Mesodermal cell (in vitro differentiated cells): ENCODE results near the gene SLC39A13.

Source experiments
- H3K27ac ChIP-seq: 2 replicates; pipeline ENCODE4 v1.7.0; 2013; ENCODE audit warnings: mild to moderate bottlenecking, low read depth, low read length, moderate library complexity; ENCODE audit not compliant: severe bottlenecking
- H3K36me3 ChIP-seq: 2 replicates; pipeline ENCODE4 v1.7.1; 2013; ENCODE audit warnings: mild to moderate bottlenecking, low read length, moderate library complexity; ENCODE audit not compliant: control insufficient read depth, insufficient read depth
- H3K4me1 ChIP-seq: one replicate; pipeline ENCODE4 v1.7.1; 2013; ENCODE audit warnings: mild to moderate bottlenecking, low read length; ENCODE audit not compliant: insufficient read depth, control insufficient read depth, poor library complexity, severe bottlenecking
- H3K4me3 ChIP-seq: 2 replicates; pipeline ENCODE4 v1.7.0; 2013; ENCODE audit warnings: low read length, control low read depth, mild to moderate bottlenecking; ENCODE audit not compliant: insufficient read depth, poor library complexity, severe bottlenecking; ENCODE audit errors: extremely low read depth
- H3K9me3 ChIP-seq: 2 replicates; pipeline ENCODE4 v1.7.1; 2013; ENCODE audit warnings: mild to moderate bottlenecking, low read length, moderate library complexity; ENCODE audit not compliant: control insufficient read depth
- whole genome bisulfite sequencing, 2 experiments: methylation state at CpG; one replicate each; pipeline ENCODE4 v1.1.5; 2013; ENCODE audit warnings: missing lambda C conversion rate in 2 of 2; ENCODE audit not compliant: insufficient coverage in 2 of 2; 5-methylcytosine and 5-hydroxymethylcytosine counted together

The SLC39A13 gene

DNA sequence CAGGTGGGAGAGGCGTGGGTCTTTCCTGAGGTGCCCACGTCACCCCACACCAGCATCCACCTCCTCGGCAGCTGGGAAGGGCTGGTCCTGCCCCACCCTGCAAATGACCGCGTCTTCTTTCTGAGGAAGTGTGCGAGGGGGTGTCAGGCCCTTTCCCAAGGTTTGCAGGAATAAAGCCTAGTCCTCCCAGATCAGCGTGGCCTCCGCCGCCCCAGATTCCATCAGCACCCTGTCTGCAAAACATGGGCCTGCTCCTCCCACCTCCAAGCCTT is 14.4 kb upstream of the SLC39A13 start:
- Histone ChIP-seq H3K27ac (peak overlapping the region; percentile 47), H3K36me3 (no peaks in the 10 kb centered on the region), H3K9me3 (no peaks in the 10 kb centered on the region), H3K4me3 (no peak overlapping the region), H3K4me1 (peaks cover 40% of the 10 kb centered on the region)
- WGBS, 2 experiments: 91 to 94% methylated on average over 8 to 9 of the region's 9 CpGs

GRCh38 chr11:47394322-47395222 is 13.8 kb upstream of the SLC39A13 start:
- Histone ChIP-seq H3K9me3 (no peaks in the 10 kb centered on the region), H3K4me1 (peaks cover 40% of the 10 kb centered on the region), H3K36me3 (no peaks in the 10 kb centered on the region), H3K27ac (peak overlapping the region; percentile 47), H3K4me3 (no peak overlapping the region)
- 86 to 94% methylated on average over 26 to 29 of the region's 39 CpGs for WGBS, 2 experiments

DNA sequence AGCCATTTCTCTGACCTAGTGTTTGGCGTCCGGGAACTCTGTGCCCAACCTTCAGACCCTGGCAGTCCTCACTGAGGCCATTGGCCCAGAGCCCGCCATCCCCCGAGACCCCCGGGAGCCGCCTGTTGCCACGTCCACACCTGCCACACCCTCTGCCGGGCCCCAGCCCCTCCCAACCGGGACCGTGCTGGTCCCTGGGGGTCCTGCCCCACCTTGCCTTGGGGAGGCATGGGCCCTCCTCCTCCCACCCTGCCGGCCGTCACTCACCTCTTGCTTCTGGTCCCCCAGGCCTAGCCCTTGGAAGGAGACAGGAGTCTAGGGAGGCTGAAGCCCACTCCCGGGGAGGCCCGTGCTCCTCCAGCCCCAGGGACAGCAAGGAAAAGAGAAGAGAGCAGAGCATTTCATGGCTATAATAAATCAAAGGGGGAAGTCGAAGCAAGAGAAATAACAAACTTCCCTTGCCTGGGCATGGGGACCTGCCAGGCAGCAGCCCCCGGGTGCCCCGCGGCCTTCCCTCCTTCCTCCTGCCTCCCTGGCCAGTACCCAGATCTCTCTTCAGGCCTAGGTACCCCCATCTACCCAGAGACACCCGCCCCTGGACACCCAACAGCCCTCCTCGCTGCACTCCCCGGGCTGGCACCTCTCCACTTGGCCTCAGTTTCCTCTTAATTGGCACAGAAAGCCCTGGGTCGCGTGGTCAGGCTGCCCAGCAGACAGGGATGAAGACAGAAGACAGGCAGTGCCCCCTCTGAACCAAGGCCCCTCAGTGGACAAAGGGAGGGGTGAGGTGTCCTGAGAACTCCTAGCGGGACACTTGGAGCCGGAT is 13.0 kb upstream of the SLC39A13 start:
- Histone ChIP-seq H3K4me1 (peaks cover 45% of the 10 kb centered on the region), H3K9me3 (no peaks in the 10 kb centered on the region), H3K27ac (peak overlapping the region; percentile 33), H3K4me3 (no peak overlapping the region), H3K36me3 (no peaks in the 10 kb centered on the region)
- 96 to 97% methylated on average over 11 to 21 of the region's 25 CpGs for WGBS, 2 experiments

- H3K4me3 ChIP-seq: no peak overlapping the region
- WGBS, 2 experiments: 83 to 95% methylated on average over 2 to 3 of the region's 3 CpGs
- no peaks in the 10 kb centered on the region for H3K9me3 ChIP-seq
- H3K36me3 ChIP-seq: no peaks in the 10 kb centered on the region
- peaks cover 45% of the 10 kb centered on the region for H3K4me1 ChIP-seq
- no peak overlapping the region for H3K27ac ChIP-seq
Measured at GRCh38 chr11:47396049-47396320, 12.4 kb upstream of the SLC39A13 start.

DNA sequence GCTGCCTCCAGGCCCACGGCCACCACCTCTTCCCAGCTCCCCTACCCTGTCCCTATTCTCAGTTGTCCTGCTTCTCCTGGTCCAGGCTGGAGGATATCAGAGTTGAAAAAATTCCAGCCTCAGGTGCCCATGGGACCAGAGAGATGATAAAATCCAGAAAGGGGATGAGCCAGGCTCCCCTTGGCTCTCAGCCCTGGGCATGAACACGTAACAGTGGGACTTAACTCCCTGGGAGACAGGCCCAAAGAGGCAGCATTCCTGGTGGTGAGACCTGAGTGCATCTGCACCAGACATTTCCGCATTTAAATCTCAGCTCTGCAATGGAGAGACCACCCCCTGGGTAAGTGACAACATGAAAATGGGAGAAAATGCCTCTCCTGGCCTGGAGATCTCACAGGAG is 10.4 kb upstream of the SLC39A13 start:
- no peaks in the 10 kb centered on the region for H3K36me3 ChIP-seq
- no peaks in the 10 kb centered on the region for H3K9me3 ChIP-seq
- no peak overlapping the region for H3K27ac ChIP-seq
- no peak overlapping the region for H3K4me3 ChIP-seq
- peaks cover 29% of the 10 kb centered on the region for H3K4me1 ChIP-seq
- 74 to 94% methylated on average over 3 of the region's 3 CpGs for WGBS, 2 experiments

DNA sequence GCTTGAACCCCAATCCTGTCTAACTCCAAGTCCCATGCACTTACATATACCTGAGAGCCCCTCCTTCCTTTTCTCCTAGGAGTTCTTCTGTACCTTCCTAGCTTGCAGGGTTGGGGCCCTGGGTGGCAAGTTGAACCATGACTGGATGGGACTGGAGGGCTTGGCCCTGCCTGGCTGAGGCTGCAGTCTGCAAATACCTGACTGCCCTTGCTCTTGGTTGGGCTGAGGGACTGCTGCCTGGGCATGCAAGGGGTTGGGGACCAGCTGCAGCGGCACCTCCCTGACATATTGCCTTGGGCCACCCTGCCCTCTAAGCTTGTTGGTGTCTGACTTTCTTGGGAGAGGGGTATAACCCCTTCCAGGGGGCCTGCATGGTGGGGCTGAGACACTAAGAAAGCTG is 9.8 kb upstream of the SLC39A13 start:
- Histone ChIP-seq H3K27ac (no peak overlapping the region), H3K4me3 (no peak overlapping the region), H3K4me1 (peaks cover 24% of the 10 kb centered on the region), H3K36me3 (no peaks in the 10 kb centered on the region), H3K9me3 (no peaks in the 10 kb centered on the region)
- WGBS, 2 experiments: 100% methylated on average over 1 of the region's 1 CpG

DNA sequence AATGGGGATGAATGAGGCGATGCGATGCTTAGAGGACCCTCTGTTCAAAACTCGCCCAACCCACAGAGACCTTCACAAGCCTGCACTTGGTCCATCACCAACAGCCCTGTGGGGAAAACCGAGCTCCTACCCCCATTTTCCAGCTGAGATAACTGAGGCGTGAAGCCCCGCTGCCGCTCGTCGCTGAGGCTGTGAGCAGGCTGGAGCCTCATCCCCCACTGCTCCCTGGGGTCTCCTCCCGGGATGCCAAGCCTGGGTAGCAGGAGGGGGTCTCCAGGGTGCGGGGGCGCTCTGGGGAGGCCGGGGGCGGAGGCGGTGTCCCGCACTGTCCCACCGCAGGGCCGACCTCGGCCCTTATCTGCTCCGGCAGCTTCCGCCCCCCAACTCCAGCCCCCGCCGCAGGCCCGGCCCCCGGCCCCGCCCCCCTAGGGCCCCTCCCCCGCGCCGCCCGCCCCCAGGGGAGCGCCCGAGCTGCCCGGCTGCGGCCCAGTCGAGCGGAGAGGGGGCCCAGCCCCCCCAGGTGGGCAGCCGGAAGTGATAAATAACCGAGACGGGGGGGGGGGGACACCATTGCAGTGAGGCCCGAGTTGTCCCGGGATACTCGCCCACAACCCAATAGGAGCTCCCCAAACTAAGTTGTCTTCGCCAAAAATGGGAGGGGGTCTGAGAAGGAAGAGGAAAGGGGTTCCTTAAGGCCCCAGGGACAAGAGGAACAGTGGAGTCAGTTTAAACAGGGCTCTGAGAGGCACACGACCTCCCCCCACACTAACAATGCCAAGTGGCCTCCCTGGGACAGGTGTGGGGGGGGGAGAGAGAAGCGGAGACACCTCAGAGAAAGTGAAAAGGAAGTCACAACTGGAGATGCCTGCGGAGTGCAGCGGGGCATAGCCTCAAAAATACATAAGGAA is 8.3 kb upstream of the SLC39A13 start:
- Histone ChIP-seq H3K4me3 (peak overlapping the region; percentile 31), H3K27ac (peak overlapping the region; percentile 72)
- 20 to 35% methylated on average over 6 to 11 of the region's 47 CpGs for WGBS, 2 experiments

GRCh38 chr11:47400768-47401279 is 7.6 kb upstream of the SLC39A13 start:
- 9 to 11% methylated on average over 4 to 5 of the region's 8 CpGs for WGBS, 2 experiments
- Histone ChIP-seq H3K36me3 (no peaks in the 10 kb centered on the region), H3K9me3 (no peaks in the 10 kb centered on the region), H3K4me1 (peaks cover 9% of the 10 kb centered on the region), H3K27ac (peak overlapping the region; percentile 72), H3K4me3 (no peak overlapping the region)

More for the DNA sequence above, 8.3 kb upstream of the SLC39A13 start:
- H3K4me1 ChIP-seq: peaks cover 9% of the 10 kb centered on the region
- no peaks in the 10 kb centered on the region for H3K9me3 ChIP-seq
- no peaks in the 10 kb centered on the region for H3K36me3 ChIP-seq

DNA sequence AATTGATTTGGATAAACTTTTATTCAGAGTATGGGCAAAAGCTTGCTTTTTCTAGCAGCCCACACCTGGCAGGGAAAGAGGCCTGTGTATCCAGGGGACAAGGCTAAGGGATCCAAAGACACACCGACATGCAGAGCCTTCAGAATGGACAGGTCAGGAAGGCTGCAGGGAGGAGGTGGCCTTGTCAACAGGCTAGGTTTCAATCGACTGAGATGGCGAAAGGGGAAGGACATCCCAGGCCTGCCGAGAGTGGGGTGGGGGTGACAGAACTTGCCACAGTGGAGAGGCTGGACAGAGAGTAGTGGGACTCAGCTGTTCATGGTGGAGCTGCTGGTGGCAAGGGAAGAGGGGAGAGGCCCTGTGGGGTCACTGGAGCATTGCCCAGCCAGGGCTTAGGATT is 5.3 kb upstream of the SLC39A13 start:
- H3K27ac ChIP-seq: no peak overlapping the region
- 77 to 78% methylated on average over 4 of the region's 4 CpGs for WGBS, 2 experiments
- no peak overlapping the region for H3K4me3 ChIP-seq
- peaks cover 16% of the 10 kb centered on the region for H3K4me1 ChIP-seq
- H3K36me3 ChIP-seq: no peaks in the 10 kb centered on the region
- no peaks in the 10 kb centered on the region for H3K9me3 ChIP-seq

DNA sequence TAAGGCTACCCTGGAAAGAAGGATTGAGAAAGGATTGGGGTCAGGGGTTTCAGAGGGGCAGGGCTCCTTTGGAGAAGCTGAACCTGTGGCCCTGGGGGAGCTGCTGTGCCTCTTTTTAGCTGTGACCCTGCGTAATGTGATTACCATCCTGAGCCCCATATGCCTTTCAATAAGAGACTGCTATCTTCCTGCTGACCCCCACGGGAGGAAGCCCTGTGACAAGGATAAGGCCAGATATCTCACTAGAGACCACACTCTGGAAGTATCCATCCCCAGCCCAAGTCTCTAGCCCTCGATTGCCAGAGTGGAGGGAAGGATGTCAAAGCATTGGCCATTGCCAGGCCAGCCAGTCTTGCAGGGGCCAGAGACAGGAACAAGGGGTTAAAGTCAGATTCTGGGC is 4.8 kb upstream of the SLC39A13 start:
- 83 to 92% methylated on average over 1 to 2 of the region's 3 CpGs for WGBS, 2 experiments
- H3K36me3 ChIP-seq: no peaks in the 10 kb centered on the region
- peaks cover 16% of the 10 kb centered on the region for H3K4me1 ChIP-seq
- no peak overlapping the region for H3K4me3 ChIP-seq
- no peak overlapping the region for H3K27ac ChIP-seq
- H3K9me3 ChIP-seq: no peaks in the 10 kb centered on the region
